Cardiac fibroblast (primary cell): ENCODE measurements around the gene BCO1.

Experiments
- DNase-seq, 2 donors: peaks; one replicate each; pipeline versions ENCODE4 v3.0.0 to v3.0.0-alpha.2; 2010; ENCODE audit warnings: low read depth in 2 of 2
- H3K4me3 ChIP-seq, 2 donors: replicated peaks in 1 of 2; 1 replicate in 1 of 2; 2 replicates in 1 of 2; pipeline ENCODE4 v1.5.1; 2011; ENCODE audit warnings: low read depth in 2 of 2, low read length in 2 of 2, mild to moderate bottlenecking in 2 of 2, moderate library complexity in 1 of 2
- TF ChIP-seq, protein P1 (sequence below): IDR thresholded peaks from one replicate; pipeline ENCODE4 v1.5.1; 2011; ENCODE audit warnings: low read depth, mild to moderate bottlenecking, low read length, inconsistent platforms

BCO1 gene, protein sequence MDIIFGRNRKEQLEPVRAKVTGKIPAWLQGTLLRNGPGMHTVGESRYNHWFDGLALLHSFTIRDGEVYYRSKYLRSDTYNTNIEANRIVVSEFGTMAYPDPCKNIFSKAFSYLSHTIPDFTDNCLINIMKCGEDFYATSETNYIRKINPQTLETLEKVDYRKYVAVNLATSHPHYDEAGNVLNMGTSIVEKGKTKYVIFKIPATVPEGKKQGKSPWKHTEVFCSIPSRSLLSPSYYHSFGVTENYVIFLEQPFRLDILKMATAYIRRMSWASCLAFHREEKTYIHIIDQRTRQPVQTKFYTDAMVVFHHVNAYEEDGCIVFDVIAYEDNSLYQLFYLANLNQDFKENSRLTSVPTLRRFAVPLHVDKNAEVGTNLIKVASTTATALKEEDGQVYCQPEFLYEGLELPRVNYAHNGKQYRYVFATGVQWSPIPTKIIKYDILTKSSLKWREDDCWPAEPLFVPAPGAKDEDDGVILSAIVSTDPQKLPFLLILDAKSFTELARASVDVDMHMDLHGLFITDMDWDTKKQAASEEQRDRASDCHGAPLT

DNA sequence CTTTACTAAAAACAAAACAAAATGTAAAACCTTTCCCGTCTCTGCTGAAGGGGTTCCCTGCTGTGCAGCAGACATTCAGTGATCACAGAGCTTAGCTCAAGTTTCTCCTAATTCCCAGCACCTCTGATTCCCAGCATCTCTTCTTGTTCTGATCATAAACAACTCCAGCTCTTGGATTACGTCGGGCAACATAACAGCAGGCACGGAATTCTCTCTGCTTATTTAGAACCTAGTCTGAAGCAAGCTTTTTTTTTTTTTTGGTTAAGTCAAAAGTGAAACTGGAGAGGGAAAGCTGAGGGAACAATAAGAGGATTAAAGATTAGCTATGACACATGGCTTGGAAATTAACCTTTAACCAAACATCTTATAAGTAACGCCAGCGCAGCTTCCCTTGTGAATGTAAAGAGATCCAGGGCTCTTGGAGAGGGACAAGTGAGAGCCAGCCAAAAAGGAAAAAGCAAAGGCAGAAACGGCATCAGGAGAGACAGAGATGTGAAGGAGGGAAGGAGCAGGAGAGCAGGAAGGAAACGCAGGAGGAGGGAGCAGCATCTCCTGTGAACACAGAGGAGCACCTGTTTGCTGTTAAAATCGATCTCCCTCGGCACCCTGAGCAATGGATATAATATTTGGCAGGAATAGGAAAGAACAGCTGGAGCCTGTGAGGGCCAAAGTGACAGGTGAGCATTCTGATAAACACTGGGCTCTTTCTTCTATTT, at the start of gene BCO1:
TSS of gene BCO1 (plus strand) at position 394 of the 716 bp plus-strand sequence. CDS start at position 614, 220 bp downstream.
- H3K4me3 ChIP-seq: peak within 1 kb of the TSS; percentile 26 to 52
- TF ChIP-seq, protein P1, sequence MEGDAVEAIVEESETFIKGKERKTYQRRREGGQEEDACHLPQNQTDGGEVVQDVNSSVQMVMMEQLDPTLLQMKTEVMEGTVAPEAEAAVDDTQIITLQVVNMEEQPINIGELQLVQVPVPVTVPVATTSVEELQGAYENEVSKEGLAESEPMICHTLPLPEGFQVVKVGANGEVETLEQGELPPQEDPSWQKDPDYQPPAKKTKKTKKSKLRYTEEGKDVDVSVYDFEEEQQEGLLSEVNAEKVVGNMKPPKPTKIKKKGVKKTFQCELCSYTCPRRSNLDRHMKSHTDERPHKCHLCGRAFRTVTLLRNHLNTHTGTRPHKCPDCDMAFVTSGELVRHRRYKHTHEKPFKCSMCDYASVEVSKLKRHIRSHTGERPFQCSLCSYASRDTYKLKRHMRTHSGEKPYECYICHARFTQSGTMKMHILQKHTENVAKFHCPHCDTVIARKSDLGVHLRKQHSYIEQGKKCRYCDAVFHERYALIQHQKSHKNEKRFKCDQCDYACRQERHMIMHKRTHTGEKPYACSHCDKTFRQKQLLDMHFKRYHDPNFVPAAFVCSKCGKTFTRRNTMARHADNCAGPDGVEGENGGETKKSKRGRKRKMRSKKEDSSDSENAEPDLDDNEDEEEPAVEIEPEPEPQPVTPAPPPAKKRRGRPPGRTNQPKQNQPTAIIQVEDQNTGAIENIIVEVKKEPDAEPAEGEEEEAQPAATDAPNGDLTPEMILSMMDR: no peak
- peak; percentile 52 to 65 for DNase-seq

DNA sequence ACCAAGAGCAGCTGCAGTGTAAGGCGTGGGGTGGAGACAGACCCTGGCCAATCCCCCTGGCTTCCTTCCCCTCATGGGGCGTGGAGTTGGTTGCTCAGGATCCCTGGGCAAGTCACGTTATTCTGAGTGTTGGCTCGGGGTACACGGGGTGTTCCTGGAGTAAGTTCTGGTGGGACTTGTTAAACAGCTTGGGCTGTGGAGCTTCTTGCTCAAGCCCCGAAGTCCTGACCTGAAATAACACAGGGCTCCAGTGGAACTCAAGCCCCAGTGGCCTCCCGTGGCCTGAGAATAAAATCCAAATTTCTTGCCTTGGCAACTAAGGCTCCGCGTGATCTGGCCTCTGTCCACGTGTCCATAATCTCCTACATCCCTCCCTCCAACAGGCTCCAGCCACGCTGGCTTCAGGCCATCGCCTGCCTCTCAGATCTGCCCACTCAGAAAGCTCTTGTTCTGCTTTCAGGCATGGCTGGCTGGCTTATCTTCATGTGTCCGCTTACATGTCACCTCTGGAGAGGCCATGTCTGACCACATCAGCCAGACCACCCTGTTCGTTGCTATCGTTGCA, 49.3 kb upstream of the BCO1 start:
- TF ChIP-seq, protein P1: no peak
- peak; percentile 45 to 96 for DNase-seq
- H3K4me3 ChIP-seq: no peak overlapping the region

DNA sequence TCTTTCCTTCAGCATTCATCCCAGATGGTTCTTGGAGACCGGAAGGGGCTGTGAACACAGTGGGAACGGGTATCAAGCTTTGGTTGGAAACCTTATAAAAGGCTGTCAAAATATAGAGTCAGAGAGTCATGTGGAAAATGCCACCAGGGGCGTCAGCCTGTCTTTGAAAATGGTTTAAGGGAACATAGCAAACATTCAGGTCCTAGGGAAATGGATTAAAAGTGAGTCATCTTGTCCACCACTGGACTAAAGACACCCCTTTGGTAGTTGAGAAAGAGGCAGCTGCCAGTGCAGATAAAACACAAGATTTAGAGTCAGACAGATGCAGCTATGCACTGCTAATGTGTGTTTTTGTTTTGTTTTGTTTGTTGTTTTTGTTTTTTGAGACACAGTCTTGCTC, 47.8 kb upstream of the BCO1 start:
- TF ChIP-seq, protein P1: no peak
- DNase-seq: peak; percentile 34 to 50
- no peak overlapping the region for H3K4me3 ChIP-seq

DNA sequence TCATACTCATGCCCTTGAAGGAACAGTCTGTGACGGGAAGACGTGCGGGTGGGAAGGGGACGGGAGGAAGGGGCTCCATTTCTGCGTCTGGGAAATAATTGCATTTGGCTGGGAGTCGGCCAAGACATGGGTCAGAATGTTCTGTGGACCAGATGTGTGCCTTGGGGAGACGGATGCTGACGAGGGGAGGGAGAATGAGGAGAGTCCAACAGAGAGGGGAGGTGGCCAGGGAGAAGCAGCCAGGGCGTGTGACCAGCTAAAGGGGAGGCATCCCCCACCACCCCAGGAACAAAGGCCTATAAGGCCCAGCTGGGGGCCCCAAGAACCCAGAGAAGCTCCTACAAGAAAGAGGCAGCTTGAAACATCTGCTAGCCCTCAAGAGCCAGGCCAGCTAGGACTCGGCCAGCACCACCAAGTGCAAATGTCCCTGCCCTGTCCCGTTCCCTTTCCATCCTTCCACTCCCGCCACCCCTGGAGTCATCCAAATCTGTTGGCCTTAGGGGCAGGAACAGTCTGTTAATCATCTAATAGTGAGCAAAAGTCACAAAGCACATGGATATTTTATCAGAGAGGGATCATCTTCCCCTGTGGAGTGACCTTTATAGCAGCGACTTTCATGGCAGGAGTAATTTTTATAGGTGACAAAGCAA, 42.5 kb upstream of the BCO1 start:
- H3K4me3 ChIP-seq: no peak overlapping the region
- TF ChIP-seq, protein P1: no peak
- DNase-seq: no peak

DNA sequence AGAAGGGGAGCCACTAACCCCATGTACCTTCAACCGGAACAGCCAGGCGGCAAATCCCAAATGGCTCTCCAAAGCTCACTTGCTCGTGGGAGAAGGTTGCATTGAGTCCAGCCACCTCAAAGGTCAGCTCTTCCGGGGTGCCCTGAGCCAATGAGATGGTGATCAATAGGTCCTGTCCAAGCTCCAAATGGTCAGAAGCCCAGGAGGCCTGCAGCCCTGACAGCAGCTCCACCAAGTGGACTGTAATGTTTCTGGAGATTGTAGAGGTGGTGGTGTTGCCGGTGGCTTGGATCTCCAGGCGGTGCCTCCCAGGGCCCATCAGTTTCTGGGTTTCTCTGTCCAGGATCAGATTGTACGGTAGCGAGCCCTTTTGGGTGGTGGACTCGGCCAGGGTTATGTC, 39.9 kb upstream of the BCO1 start:
- DNase-seq: peak; percentile 22 to 37
- TF ChIP-seq, protein P1: peak; percentile 28
- no peak overlapping the region for H3K4me3 ChIP-seq

DNA sequence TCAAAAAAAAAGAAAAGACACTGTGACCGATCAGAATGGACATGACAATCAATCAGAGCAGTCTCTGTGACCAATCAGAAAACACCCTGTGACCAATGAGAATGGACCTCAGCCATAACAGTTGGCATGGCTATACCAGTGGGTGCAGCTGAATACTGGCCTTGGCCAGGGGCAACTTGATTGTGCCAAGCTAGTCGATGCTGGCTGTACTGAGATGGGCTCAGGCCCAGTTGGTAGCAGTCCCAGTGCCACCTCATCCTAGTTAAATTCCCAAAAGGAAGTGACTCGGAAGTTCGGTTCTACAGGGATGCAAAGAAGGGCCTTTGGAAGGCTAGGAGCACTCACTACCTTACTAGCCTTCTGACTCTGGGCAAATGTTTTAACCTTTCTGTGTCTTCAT, 37.2 kb upstream of the BCO1 start:
- TF ChIP-seq, protein P1: no peak
- no peak overlapping the region for H3K4me3 ChIP-seq
- DNase-seq: no peak
